SW 1271 (cell line): Measurements from ENCODE around the gene PLPPR5.

Experiments
- DNase-seq, 2 experiments: peaks; one replicate each; lab custom pipeline; 2025; lab: John Stamatoyannopoulos, UW

PLPPR5 gene

GRCh38 chr1:98969798-98970490 lies 34.7 kb downstream of the PLPPR5 start:
- DNase-seq: no peak

GRCh38 chr1:98967122-98967521 lies 37.5 kb downstream of the PLPPR5 start:
- peak; percentile 28 to 29 for DNase-seq

GRCh38 chr1:98965394-98965793 lies 39.3 kb downstream of the PLPPR5 start:
- DNase-seq: no peak

- DNase-seq: no peak
Measured at GRCh38 chr1:98964198-98964597, 40.5 kb downstream of the PLPPR5 start.

- no peak for DNase-seq
Measured at GRCh38 chr1:98963064-98963758, 41.5 kb downstream of the PLPPR5 start.

GRCh38 chr1:98962156-98962555 lies 42.5 kb downstream of the PLPPR5 start:
- DNase-seq: no peak

GRCh38 chr1:98949621-98950020 lies 55.0 kb downstream of the PLPPR5 start:
- DNase-seq: no peak

GRCh38 chr1:98949166-98949565 lies 55.5 kb downstream of the PLPPR5 start:
- DNase-seq: no peak

GRCh38 chr1:98947071-98947470 lies 57.6 kb downstream of the PLPPR5 start:
- no peak for DNase-seq

- no peak for DNase-seq
Measured at GRCh38 chr1:98940722-98941079, 64.0 kb downstream of the PLPPR5 start.

GRCh38 chr1:98940069-98940721 lies 64.5 kb downstream of the PLPPR5 start:
- DNase-seq: no peak

- DNase-seq: no peak
Measured at GRCh38 chr1:98939471-98939870, 65.2 kb downstream of the PLPPR5 start.

- no peak for DNase-seq
Measured at GRCh38 chr1:98937347-98937746, 67.3 kb downstream of the PLPPR5 start.

GRCh38 chr1:98932184-98932583 lies 72.5 kb downstream of the PLPPR5 start:
- DNase-seq: no peak

- DNase-seq: no peak
Measured at GRCh38 chr1:98931128-98931835, 73.4 kb downstream of the PLPPR5 start.

- no peak for DNase-seq
Measured at GRCh38 chr1:98929437-98929836, 75.2 kb downstream of the PLPPR5 start.

- no peak for DNase-seq
Measured at GRCh38 chr1:98926597-98926996, 78.1 kb downstream of the PLPPR5 start.

GRCh38 chr1:98924977-98925376 lies 79.7 kb downstream of the PLPPR5 start:
- no peak for DNase-seq

- no peak for DNase-seq
Measured at GRCh38 chr1:98923667-98924066, 81.0 kb downstream of the PLPPR5 start.

GRCh38 chr1:98921817-98922216 lies 82.8 kb downstream of the PLPPR5 start:
- DNase-seq: no peak

- DNase-seq: no peak
Measured at GRCh38 chr1:98920441-98921110, 84.1 kb downstream of the PLPPR5 start.

- DNase-seq: no peak
Measured at GRCh38 chr1:98919652-98920051, 85.0 kb downstream of the PLPPR5 start.
